T-helper 9 cell (primary cell): ENCODE results near the gene SLC48A1.
"Not testable (repeated sequence)": the region's sequence is repeated elsewhere in the genome, so short reads cannot be mapped to it uniquely, and the experiment has no call there.

ENCODE experiments used
- DNase-seq: peaks from one replicate; pipeline ENCODE4 v3.0.0-alpha.2; 2020

The SLC48A1 gene

DNA sequence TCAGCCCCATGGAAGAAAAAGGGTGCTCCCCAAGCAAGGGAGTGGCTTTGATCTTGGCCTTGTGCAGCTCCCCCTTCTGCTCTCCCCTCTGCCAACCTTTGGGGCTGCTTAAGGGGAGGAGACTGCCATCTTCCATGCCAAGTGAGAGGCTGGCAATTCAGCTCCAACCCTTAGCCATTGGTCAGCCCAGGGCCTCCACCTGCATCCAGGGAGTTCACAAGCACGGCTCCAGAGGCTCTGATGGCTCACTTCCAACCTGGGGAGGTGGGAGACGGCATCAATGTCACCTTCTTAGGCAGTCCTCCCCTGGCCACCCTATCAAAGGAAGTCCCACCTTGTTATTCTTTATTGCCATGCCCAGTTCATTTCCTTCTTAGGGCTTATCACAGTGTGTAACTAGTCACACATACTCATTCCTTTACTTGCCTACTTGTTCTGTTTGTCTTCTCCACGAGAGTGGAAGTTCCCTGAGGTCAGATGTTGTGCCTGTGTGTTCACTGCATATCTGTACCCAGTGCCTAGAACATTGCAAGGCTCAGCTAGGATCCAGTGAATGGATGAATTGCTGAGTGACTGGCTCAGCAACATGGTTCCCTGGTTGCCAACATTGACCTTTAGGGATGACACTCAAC is 41.6 kb downstream of the SLC48A1 start:
- no peak for DNase-seq

DNA sequence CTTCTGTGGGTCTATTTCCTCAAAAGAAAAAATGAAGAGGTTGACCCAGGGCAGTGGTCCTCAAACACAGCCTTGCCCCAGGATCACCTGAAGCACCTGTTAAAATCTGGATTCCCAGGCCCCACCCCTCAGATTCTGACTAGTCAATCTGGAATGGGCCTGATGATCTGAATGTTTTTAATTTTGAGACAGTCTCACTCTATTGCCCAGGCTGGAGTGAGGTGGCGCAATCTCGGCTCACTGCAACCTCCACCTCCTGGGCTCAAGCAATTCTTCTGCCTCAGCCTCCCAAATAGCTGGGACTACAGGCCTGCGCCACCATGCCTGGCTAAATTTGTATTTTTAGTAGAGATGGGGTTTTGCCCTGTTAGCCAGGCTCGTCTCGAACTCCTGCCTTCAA is 42.4 kb downstream of the SLC48A1 start:
- DNase-seq = not testable (repeated sequence)

DNA sequence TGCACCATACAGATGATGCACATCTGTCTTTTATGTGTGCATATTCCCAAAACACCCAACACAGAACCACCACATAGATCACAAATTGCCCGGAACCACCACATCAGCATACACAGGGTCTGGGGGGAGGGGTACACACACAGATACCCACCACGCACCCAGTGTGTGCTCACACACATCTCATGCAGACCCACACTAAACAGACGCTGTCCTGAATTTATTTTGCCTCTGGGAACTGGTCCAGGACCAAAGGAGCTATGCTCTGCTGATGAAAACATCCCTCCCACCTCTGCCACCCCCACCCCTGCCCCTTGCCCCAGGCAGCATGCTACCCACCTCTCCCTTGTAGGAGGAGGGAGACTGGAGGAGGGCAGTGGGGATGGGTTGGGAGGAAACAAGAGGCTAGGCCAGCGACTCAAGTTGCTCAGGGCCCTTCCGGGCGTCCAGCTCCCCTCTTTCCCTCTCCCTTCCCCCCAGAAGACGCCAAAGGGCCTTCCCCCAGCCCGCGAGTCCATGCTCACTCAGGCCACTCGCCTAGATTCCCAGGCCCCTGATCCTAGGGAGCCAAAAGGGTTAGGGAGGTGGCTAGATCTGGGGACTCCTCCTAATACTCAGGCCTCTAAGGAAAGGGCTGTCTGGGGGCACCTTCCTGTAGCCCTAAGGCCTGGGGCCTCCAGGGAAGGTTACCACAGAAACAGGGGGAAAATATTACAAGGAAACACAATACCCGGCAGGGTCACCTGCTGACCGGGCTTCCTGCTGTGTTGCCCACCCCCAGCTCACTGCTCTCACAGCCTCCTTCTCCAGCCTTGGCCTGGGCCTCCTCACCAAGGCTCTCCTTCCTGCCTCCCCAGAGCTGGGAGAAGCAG is 43.6 kb downstream of the SLC48A1 start:
- DNase-seq = no peak

GRCh38 chr12:47817272-47818006 is 44.4 kb downstream of the SLC48A1 start:
- DNase-seq = no peak

- DNase-seq = no peak
Observed at GRCh38 chr12:47818007-47818376, 45.0 kb downstream of the SLC48A1 start.

- no peak for DNase-seq
Observed at GRCh38 chr12:47818467-47819137, 45.6 kb downstream of the SLC48A1 start.

- no peak for DNase-seq
Observed at GRCh38 chr12:47819138-47819895, 46.3 kb downstream of the SLC48A1 start.

DNA sequence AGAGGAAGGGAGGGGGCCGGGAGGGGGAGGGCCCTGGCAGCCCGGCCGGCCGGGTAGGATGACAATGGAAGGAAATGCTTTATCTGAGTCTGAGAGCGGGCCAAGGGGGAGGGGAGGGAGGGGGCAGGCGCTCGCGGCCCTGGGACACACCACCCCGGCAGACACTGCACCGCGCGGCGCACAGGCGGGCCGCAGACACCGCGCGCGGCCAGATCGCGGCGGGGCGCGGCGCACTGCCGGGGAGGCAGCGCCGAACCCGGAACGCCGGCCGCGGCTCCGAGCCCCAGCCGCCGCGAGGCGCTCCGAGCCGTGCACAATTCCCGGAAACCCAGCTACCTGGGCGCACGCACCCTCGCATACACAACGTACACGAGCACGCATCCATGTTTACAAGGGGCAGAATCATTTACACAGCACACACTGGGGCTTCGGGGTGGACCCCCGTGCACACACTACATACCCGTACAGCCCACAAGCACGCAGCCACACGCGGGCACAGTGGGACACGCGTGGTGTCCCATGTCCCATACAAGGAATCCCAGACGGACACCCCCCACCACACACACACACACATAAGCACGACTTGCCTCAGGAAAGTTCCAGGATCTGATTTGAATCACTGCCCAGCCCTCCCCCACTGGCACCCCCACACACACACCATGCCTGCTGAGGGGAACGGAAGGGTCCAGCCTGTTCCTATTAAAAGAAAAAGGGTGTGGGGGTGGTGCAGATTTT is 47.0 kb downstream of the SLC48A1 start, which contains the start of gene HDAC7:
HDAC7 (minus strand) TSS at position 8 of the 735 bp plus-strand sequence. CDS start 118 bp downstream, outside the sequence.
- peak; percentile 64 for DNase-seq

- DNase-seq = no peak
Observed at GRCh38 chr12:47820631-47821345, 47.8 kb downstream of the SLC48A1 start.

DNA sequence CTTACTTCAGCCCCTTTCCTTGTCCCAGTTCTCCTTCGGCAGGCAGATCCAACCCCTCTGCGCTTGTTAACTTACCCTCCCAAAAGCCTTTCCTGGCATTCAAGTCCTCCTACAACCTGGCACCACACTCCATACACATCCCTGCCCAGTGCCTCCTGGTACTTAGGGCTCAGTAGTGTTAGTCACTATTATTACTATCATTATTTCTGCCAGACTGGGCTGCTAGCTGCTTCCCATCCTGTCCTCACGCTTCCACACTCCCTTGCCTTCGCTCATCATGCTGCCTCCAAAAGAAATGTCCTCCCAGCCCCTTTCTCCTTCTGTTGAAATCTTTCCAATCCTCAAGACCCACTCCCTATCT is 48.3 kb downstream of the SLC48A1 start:
- DNase-seq = no peak

DNA sequence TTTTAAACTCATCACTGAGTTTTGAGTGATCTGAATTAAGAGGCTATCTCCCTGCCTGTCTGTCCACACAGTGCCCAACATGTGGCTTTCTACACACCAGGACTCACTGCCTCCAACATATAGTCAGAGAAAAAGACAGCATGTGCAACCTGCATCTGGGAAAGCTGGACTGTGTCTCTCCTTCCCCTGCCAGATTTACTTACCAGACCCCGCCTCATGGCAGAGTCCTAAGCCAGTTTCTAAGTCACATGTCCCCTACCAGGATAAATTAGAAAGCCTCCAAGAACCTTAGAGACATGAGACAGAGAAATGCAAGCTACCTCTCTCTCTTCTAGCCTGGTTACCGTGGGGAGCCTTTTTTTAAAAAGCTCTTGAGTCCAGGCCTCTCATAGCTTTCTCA is 49.4 kb downstream of the SLC48A1 start:
- DNase-seq = no peak

GRCh38 chr12:47822863-47823262 is 49.8 kb downstream of the SLC48A1 start:
- DNase-seq = no peak

DNA sequence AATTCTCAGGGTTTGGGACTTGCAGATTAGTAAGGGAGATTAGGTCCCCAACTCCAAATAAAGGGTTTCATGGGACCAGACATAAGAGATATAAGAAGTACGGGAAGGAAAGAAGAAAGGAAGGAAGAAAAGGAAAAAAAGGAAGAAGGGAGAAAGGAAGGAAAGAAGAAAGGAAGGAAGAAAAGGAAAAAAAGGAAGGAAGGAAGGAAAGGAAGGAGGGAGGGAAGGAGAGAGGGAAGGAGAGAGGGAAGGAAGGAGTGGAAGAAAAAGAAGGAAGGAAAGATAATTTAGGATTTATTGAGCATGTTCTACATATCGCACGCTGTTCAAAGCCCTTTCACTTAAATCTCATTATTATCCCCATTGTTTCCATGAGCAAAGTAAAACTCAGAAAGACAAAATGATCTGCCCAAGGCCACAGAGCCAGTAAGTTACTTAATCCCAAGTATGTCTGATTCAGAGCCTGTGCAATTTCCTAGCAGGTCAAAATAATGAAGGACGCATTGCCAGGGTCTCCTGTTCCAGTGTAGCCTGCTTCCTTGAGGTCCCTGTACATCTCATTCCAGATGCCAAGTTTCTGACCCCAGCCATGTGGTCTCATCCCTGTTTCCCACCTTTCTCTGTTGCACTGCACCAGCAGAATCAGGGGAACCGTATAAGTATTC is 50.5 kb downstream of the SLC48A1 start:
- DNase-seq = no peak

GRCh38 chr12:47824198-47824597 is 51.2 kb downstream of the SLC48A1 start:
- peak; percentile 37 for DNase-seq

- no peak for DNase-seq
Observed at GRCh38 chr12:47824635-47825034, 51.6 kb downstream of the SLC48A1 start.

GRCh38 chr12:47825173-47825639 is 52.2 kb downstream of the SLC48A1 start:
- no peak for DNase-seq

- no peak for DNase-seq
Observed at GRCh38 chr12:47828008-47828975, 55.3 kb downstream of the SLC48A1 start.

GRCh38 chr12:47828976-47829482 is 56.0 kb downstream of the SLC48A1 start:
- no peak for DNase-seq

GRCh38 chr12:47829584-47829983 is 56.5 kb downstream of the SLC48A1 start:
- DNase-seq = no peak
